HepG2 (cell line): ENCODE measurements around the gene ZFHX3. TPM values are rescaled to one million over a fixed set of nuclear protein-coding genes. Genes with fewer than 3 reads are reported as not detected.

Source experiments
- FOXA3 ChIP-seq: IDR thresholded peaks from 2 replicates; pipeline ENCODE4 v1.6.1; 2016; ENCODE audit warnings: missing genetic modification reagents, missing compliant biosample characterization
- NR2F2 ChIP-seq: IDR thresholded peaks from 2 replicates; pipeline ENCODE4 v1.6.1; 2012; ENCODE audit warnings: low read depth, inconsistent platforms, borderline replicate concordance
- SPEN ChIP-seq: sonication (generic); formaldehyde crosslinking; IDR thresholded peaks from 2 replicates; pipeline ENCODE4 v1.5.1; 2020; ENCODE audit warnings: low read depth, mild to moderate bottlenecking, missing genetic modification reagents
- TRIM24 ChIP-seq: sonication (generic); formaldehyde crosslinking; IDR thresholded peaks from 2 replicates; pipeline ENCODE4 v1.8.0; 2022; ENCODE audit warnings: mild to moderate bottlenecking, missing genetic modification reagents
- ZNF17 ChIP-seq: sonication (generic); formaldehyde crosslinking; IDR thresholded peaks from 2 replicates; pipeline ENCODE4 v1.5.0; 2020; ENCODE audit warnings: mild to moderate bottlenecking, missing genetic modification reagents
- ZNF296 ChIP-seq: sonication (generic); formaldehyde crosslinking; conservative IDR thresholded peaks from 2 replicates; pipeline ENCODE4 v1.5.0; 2020; ENCODE audit warnings: mild to moderate bottlenecking, missing genetic modification reagents
- ZNF549 ChIP-seq: sonication (generic); formaldehyde crosslinking; IDR thresholded peaks from 2 replicates; pipeline ENCODE4 v1.5.0; 2020; ENCODE audit warnings: missing genetic modification reagents
- ZNF883 ChIP-seq: sonication (generic); formaldehyde crosslinking; IDR thresholded peaks from 2 replicates; pipeline ENCODE4 v1.5.1; 2020; ENCODE audit warnings: mild to moderate bottlenecking, missing genetic modification reagents; ENCODE audit errors: not compliant biosample characterization
- ZSCAN9 ChIP-seq: IDR thresholded peaks from 2 replicates; pipeline ENCODE4 v1.6.1; 2016; ENCODE audit warnings: borderline replicate concordance
- polyA plus RNA-seq, 8 experiments: library from polyadenylated mRNA; depleted of rRNA in 3 of 8; stranded (reverse) in 7 of 8; unstranded in 1 of 8; fragments of >200 nt; fragmentation: Illumina TruSeq in 4 of 8; extraction: Trizol in 4 of 8; gene quantifications; 2 replicates each; pipeline versions ENCODE4 v1.2.1 to v1.2.3, GENCODE V29; 2011 to 2016; ENCODE audit warnings: low read depth in 4 of 8, missing spikeins in 1 of 8, mixed read lengths in 1 of 8; ENCODE audit not compliant: insufficient read depth in 1 of 8
- total RNA-seq, 5 experiments: library from RNA; depleted of rRNA; stranded (reverse); fragments of >200 nt; fragmentation: Illumina TruSeq; extraction: Trizol; gene quantifications; 2 replicates each; pipeline ENCODE4 v1.2.3, GENCODE V29; 2016; ENCODE audit warnings: low read depth in 1 of 5
- TF ChIP-seq, protein P1 (sequence below): sonication (generic); formaldehyde crosslinking; IDR thresholded peaks from 2 replicates; pipeline ENCODE4 v1.5.1; 2020; ENCODE audit warnings: missing genetic modification reagents, mild to moderate bottlenecking, borderline replicate concordance
- TF ChIP-seq, protein P2 (sequence below): IDR thresholded peaks from 2 replicates; pipeline ENCODE4 v1.6.1; 2016; ENCODE audit warnings: low read depth
- TF ChIP-seq, protein P3 (sequence below): sonication (generic); formaldehyde crosslinking; IDR thresholded peaks from 2 replicates; pipeline ENCODE4 v1.4.0; 2020; ENCODE audit warnings: mild to moderate bottlenecking, missing genetic modification reagents
- TF ChIP-seq, protein P4 (sequence below): IDR thresholded peaks from 2 replicates; pipeline ENCODE4 v1.6.1; 2016; ENCODE audit warnings: low read depth, missing genetic modification reagents, missing compliant biosample characterization
- TF ChIP-seq, protein P5 (sequence below): sonication (generic); formaldehyde crosslinking; IDR thresholded peaks from 2 replicates; pipeline ENCODE4 v1.5.0; 2020; ENCODE audit warnings: missing genetic modification reagents, mild to moderate bottlenecking, borderline replicate concordance
- TF ChIP-seq, protein P6 (sequence below), 2 experiments: sonication (generic) in 1 of 2; formaldehyde crosslinking in 1 of 2; IDR thresholded peaks; 2 replicates each; pipeline versions ENCODE4 v1.4.0 to v1.6.1; 2018 to 2020; ENCODE audit warnings: missing genetic modification reagents in 2 of 2, borderline replicate concordance in 1 of 2, low read depth in 1 of 2, mild to moderate bottlenecking in 1 of 2, missing biosample characterization in 1 of 2

Gene ZFHX3
- total and polyA plus RNA-seq, 2 of the 13 experiments (the other 11 are each of a cell fraction or from before 2014, with no cell fraction given), result 5.0 to 6.0 TPM

DNA sequence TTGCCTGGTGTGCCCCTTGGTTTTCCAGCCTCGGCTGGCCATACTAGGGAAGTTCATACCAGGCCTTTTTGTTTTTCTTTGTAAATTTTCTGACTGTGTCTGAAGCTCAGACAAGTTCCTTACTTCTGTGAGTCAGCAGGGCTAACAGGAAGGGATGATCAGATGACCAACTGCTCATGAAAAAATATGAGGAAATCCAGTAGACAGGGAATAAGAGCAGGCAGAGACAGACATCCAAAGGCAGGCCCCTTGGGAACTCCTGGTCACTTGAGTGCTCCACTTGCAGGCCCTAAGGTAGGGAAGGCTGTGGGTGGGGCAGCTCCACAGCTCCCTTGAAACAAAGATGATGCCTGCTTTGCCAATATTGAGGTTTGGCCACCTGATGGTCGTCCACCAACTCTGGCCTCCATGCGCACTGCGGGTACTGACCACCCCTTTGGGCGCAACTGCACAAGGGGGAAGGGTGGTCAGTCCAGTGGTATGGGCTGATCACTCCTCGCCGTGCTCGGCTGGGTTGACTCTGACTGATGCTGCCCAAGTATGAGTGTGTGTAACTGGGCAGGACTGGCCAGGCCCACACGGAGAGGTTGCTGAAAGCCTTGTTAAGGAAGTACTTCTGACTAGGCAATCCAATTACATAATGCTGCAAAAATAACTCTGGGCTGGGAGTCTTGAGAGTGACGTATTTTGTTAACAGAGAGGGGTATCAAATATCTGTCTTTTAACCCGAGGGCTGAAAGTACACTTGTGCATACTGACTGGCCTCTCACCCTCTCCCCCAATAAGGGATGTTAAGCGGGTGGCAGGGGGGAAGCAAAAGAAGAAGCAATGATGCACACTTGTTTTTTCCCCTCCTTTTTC, 20.8 kb upstream of the ZFHX3 start (continued):
- TF ChIP-seq FOXA3 (CRISPR knock-in tag) (peak; percentile 17; the same call in 1 of the 2 replicates), ZNF17 (no peak), ZNF296 (CRISPR knock-in tag) (no peak), SPEN (CRISPR knock-in tag) (no peak), ZSCAN9 (CRISPR knock-in tag) (no peak), ZNF883 (no peak), NR2F2 (no peak), ZNF549 (no peak), TRIM24 (0 out of 2 replicates have a peak, but pooled peaks have one; percentile 38)
- TF ChIP-seq, protein P1, sequence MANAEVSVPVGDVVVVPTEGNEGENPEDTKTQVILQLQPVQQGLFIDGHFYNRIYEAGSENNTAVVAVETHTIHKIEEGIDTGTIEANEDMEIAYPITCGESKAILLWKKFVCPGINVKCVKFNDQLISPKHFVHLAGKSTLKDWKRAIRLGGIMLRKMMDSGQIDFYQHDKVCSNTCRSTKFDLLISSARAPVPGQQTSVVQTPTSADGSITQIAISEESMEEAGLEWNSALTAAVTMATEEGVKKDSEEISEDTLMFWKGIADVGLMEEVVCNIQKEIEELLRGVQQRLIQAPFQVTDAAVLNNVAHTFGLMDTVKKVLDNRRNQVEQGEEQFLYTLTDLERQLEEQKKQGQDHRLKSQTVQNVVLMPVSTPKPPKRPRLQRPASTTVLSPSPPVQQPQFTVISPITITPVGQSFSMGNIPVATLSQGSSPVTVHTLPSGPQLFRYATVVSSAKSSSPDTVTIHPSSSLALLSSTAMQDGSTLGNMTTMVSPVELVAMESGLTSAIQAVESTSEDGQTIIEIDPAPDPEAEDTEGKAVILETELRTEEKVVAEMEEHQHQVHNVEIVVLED (CRISPR knock-in tag), result no peak
- TF ChIP-seq, protein P2, sequence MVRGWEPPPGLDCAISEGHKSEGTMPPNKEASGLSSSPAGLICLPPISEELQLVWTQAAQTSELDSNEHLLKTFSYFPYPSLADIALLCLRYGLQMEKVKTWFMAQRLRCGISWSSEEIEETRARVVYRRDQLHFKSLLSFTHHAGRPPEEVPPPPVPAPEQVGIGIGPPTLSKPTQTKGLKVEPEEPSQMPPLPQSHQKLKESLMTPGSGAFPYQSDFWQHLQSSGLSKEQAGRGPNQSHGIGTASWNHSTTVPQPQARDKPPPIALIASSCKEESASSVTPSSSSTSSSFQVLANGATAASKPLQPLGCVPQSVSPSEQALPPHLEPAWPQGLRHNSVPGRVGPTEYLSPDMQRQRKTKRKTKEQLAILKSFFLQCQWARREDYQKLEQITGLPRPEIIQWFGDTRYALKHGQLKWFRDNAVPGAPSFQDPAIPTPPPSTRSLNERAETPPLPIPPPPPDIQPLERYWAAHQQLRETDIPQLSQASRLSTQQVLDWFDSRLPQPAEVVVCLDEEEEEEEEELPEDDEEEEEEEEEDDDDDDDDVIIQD (CRISPR knock-in tag), result no peak
- TF ChIP-seq, protein P3, sequence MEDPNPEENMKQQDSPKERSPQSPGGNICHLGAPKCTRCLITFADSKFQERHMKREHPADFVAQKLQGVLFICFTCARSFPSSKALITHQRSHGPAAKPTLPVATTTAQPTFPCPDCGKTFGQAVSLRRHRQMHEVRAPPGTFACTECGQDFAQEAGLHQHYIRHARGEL (CRISPR knock-in tag), result no peak
- TF ChIP-seq, protein P4, sequence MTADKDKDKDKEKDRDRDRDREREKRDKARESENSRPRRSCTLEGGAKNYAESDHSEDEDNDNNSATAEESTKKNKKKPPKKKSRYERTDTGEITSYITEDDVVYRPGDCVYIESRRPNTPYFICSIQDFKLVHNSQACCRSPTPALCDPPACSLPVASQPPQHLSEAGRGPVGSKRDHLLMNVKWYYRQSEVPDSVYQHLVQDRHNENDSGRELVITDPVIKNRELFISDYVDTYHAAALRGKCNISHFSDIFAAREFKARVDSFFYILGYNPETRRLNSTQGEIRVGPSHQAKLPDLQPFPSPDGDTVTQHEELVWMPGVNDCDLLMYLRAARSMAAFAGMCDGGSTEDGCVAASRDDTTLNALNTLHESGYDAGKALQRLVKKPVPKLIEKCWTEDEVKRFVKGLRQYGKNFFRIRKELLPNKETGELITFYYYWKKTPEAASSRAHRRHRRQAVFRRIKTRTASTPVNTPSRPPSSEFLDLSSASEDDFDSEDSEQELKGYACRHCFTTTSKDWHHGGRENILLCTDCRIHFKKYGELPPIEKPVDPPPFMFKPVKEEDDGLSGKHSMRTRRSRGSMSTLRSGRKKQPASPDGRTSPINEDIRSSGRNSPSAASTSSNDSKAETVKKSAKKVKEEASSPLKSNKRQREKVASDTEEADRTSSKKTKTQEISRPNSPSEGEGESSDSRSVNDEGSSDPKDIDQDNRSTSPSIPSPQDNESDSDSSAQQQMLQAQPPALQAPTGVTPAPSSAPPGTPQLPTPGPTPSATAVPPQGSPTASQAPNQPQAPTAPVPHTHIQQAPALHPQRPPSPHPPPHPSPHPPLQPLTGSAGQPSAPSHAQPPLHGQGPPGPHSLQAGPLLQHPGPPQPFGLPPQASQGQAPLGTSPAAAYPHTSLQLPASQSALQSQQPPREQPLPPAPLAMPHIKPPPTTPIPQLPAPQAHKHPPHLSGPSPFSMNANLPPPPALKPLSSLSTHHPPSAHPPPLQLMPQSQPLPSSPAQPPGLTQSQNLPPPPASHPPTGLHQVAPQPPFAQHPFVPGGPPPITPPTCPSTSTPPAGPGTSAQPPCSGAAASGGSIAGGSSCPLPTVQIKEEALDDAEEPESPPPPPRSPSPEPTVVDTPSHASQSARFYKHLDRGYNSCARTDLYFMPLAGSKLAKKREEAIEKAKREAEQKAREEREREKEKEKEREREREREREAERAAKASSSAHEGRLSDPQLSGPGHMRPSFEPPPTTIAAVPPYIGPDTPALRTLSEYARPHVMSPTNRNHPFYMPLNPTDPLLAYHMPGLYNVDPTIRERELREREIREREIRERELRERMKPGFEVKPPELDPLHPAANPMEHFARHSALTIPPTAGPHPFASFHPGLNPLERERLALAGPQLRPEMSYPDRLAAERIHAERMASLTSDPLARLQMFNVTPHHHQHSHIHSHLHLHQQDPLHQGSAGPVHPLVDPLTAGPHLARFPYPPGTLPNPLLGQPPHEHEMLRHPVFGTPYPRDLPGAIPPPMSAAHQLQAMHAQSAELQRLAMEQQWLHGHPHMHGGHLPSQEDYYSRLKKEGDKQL (CRISPR knock-in tag), result no peak
- TF ChIP-seq, protein P5, sequence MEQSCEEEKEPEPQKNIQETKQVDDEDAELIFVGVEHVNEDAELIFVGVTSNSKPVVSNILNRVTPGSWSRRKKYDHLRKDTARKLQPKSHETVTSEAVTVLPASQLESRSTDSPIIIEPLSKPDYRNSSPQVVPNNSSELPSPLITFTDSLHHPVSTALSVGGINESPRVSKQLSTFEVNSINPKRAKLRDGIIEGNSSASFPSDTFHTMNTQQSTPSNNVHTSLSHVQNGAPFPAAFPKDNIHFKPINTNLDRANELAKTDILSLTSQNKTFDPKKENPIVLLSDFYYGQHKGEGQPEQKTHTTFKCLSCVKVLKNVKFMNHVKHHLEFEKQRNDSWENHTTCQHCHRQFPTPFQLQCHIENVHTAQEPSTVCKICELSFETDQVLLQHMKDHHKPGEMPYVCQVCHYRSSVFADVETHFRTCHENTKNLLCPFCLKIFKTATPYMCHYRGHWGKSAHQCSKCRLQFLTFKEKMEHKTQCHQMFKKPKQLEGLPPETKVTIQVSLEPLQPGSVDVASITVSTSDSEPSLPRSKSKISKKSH (CRISPR knock-in tag), result 0 out of 2 replicates have a peak, but pooled peaks have one; percentile 21
- TF ChIP-seq, protein P6, sequence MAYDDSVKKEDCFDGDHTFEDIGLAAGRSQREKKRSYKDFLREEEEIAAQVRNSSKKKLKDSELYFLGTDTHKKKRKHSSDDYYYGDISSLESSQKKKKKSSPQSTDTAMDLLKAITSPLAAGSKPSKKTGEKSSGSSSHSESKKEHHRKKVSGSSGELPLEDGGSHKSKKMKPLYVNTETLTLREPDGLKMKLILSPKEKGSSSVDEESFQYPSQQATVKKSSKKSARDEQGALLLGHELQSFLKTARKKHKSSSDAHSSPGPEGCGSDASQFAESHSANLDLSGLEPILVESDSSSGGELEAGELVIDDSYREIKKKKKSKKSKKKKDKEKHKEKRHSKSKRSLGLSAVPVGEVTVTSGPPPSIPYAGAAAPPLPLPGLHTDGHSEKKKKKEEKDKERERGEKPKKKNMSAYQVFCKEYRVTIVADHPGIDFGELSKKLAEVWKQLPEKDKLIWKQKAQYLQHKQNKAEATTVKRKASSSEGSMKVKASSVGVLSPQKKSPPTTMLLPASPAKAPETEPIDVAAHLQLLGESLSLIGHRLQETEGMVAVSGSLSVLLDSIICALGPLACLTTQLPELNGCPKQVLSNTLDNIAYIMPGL (CRISPR knock-in tag; IDR thresholded peaks at IDR 0.05; ENCODE audit: borderline replicate concordance in 1 of 2, low read depth in 1 of 2), result no peak
